HG02759 (cell line): ENCODE measurements around the gene SPC24.
"Not testable (repeated sequence)": the region's sequence is repeated elsewhere in the genome, so short reads cannot be mapped to it uniquely, and the experiment has no call there.

Source experiments
- ATAC-seq: cut with Tn5 transposase; IDR thresholded peaks from one replicate; pipeline ENCODE4 v1.9.1; 2021; ENCODE audit warnings: mild to moderate bottlenecking, moderate library complexity; ENCODE audit not compliant: unreplicated experiment

SPC24 gene

DNA sequence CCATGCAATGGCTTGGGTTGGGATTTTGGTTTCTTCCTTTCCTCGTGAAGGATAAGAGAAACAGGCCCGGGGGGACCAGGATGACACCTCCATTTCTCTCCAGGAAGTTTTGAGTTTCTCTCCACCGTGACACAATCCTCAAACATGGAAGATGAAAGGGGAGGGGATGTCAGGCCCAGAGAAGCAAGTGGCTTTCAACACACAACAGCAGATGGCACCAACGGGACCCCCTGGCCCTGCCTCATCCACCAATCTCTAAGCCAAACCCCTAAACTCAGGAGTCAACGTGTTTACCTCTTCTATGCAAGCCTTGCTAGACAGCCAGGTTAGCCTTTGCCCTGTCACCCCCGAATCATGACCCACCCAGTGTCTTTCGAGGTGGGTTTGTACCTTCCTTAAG, 24.1 kb downstream of the SPC24 start:
- ATAC-seq: no peak

DNA sequence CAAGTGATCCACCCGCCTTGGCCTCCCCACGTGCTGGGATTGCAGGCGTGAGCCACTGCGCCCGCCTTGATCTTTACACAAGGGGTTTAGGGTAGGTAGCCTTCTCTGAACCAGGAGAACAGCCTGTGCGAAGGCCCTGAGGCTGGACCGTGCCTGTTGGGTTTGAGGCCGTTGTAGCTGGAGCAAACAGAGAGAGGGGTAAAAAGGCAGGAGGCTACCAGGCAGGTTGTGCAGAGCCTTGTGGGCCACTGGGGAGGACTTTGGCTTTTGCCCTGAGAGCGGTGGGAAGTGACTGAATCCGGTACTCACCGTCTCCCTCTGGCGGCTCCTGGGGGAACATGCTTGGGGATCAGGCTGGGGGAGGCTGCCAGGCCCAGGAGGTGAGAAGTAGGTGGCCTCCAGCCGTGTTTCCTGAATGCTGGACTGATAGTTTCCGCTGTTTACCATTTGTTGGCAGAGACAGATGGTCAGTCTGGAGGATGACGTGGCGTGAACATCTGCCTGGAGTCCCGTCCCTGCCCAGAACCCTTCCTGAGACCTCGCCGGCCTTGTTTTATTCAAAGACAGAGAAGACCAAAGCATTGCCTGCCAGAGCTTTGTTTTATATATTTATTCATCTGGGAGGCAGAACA, 24.6 kb downstream of the SPC24 start:
- ATAC-seq: no peak

DNA sequence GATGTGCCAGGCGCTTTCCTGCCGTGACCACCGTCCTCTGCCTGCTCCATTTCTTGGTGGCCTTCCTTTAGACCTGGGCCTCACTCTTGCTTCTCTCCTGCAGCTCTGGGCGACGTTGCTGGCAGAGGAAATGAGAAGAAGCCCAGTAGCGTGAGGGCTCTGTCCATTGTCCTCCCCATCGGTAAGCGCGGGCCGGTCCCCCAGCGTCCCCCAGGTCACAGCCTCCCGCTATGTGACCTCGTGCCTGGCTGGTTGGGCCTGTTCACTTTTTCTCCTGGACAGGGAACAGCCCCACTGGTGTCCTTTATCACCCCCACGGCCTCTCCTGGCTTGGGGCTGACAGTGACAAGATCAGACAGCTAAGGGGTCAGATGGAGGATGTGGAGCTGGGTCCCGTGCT, 27.7 kb downstream of the SPC24 start:
- no peak for ATAC-seq

DNA sequence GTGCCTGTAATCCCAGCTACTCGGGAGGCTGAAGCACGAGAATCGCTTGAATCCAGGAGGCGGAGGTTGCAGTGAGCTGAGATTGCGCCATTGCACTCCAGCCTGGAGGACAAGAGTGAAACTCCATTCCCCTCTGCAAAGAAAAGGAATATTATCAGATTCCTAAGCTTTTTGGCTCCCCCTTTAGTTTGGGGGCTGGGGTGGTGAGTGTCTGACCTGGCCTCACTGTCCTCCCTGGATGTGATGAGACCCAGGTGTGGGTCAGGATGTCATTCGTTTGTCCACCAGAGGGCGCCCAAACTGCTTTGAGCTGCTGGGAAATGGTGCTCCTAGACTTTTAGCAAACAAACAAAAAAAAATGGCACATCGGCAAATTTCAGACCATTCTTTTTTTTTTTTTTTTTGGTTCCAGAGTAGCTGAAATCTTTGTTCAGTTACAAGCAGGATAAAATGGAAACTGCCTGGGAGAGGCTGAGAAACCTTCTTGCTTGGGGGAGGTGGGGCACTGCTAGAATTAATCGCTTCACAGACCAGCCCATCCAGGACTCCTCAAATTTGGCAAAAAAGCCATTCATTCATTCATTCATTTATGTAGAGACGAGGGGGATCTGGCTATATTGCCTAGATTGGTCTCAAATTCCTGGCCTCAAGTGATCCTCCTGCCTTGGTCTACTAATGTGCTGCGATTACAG, 29.4 kb downstream of the SPC24 start:
- ATAC-seq: no peak

DNA sequence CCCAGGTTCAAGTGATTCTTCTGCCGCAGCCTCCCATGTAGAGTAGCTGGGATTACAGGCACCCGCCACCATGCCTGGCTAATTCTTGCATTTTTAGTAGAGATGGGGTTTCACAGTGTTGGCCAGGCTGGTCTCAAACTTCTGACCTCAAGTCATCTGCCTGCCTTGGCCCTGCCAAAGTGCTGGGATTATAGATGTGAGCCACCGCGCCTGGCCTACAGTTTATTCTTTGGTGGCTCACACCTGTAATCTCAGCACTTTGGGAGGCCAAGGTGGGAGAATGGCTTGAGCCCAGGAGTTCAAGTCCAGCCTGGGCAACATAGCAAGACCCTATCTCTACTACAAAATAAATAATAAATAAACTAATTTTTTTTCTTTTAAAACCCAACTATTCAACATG, 31.4 kb downstream of the SPC24 start:
- ATAC-seq: not testable (repeated sequence)

DNA sequence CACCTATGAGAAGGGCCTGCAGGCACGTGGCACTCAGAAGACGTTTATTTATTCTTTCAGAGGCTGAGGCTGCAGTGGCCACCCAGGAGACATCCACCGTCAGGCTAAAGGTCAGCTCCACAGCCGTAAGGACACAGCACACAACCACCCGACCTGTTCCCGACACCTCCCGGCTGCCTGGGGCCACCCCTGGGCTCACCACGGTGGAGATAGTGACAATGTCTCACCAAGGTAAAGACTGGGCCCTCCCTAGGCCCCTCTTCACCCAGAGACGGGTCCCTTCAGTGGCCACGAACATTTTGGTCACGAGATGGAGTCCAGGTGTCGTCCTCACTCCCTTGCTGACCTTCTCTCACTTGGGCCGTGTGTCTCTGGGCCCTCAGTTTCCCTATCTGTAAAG, 32.5 kb downstream of the SPC24 start:
- ATAC-seq: no peak

DNA sequence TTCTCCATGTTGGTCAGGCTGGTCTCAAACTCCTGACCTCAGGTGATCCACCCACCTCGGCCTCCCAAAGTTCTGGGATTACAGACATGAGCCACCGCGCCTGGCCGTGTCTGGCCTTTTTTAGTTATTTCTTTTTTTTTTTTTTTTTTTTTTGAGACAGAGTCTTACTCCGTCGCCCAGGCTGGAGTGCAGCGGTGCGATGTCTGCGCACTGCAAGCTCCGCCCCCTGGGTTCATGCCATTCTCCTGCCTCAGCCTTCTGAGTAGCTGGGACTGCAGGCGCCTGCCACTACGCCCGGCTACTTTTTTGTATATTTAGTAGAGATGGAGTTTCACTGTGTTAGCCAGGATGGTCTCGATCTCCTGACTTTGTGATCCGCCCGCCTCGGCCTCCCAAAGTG, 33.6 kb downstream of the SPC24 start:
- ATAC-seq: not testable (repeated sequence)

DNA sequence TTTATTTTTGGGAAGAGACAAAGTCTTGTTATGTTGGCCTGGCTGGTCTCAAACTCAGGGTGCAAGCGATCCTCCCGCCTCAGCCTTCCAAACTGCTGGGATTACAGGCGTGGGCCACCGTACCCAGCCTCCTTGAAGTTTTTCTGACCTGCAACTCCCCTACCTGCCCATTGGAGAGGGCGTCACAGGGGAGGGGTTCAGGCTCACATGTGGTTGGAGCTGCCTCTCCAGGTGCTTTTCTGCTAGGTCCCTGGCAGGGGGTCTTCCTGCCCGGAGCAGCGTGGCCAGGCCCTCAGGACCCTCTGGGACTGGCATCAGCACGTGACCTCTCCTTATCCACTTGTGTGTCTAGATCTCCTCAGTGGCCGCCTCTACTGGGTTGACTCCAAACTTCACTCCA, 39.1 kb downstream of the SPC24 start:
- ATAC-seq: no peak

DNA sequence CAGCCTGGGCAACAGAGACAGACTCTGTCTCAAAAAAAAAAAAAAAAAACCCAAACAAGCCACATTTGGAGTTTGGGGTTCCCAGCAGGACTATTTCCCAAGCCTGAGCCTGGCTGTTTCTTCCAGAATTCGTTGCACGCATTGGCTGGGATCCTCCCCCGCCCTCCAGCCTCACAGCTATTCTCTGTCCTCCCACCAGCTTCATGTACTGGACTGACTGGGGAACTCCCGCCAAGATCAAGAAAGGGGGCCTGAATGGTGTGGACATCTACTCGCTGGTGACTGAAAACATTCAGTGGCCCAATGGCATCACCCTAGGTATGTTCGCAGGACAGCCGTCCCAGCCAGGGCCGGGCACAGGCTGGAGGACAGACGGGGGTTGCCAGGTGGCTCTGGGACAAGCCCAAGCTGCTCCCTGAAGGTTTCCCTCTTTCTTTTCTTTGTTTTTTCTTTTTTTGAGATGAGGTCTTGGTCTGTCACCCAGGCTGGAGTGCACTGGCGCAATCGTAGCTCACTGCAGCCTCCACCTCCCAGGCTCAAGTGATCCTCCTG, 39.6 kb downstream of the SPC24 start:
- no peak for ATAC-seq

DNA sequence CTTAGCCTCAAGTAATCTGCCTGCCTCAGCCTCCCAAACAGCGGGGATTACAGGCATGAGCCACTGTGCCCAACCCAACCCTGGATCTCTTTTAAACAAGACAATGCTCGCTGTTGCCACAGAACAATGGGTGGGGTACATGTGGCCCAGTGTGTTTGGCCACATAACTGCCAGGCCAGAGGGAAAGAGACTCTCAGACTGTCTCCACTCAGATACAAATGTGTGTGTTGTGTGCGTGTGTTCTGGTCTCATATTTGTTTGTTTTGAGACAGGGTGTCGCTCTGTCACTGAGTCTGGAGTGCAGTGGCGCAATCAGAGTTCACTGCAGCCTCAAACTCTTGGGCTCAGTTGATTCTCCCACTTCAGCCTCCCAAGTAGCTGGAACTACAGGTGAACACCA, 40.5 kb downstream of the SPC24 start:
- no peak for ATAC-seq

DNA sequence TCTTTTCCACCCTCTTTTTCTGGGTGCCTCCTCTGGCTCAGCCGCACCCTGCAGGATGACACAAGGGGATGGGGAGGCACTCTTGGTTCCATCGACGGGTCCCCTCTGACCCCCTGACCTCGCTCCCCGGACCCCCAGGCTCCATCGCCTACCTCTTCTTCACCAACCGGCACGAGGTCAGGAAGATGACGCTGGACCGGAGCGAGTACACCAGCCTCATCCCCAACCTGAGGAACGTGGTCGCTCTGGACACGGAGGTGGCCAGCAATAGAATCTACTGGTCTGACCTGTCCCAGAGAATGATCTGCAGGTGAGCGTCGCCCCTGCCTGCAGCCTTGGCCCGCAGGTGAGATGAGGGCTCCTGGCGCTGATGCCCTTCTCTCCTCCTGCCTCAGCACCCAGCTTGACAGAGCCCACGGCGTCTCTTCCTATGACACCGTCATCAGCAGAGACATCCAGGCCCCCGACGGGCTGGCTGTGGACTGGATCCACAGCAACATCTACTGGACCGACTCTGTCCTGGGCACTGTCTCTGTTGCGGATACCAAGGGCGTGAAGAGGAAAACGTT, 42.4 kb downstream of the SPC24 start:
- ATAC-seq: no peak

DNA sequence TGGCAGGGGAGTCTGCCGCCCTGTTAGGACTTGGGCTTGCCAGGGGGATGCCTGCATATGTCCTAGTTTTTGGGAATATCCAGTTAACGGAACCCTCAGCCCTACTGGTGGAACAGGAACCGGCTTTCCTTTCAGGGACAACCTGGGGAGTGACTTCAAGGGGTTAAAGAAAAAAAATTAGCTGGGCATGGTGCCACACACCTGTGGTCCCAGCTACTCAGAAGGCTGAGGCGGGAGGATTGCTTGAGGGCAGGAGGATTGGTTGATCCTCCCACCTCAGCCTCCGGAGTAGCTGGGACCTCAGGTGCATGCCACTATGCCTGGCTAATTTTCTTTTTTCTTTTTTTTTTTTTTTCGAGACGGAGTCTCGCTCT, 43.8 kb downstream of the SPC24 start:
- ATAC-seq: no peak

DNA sequence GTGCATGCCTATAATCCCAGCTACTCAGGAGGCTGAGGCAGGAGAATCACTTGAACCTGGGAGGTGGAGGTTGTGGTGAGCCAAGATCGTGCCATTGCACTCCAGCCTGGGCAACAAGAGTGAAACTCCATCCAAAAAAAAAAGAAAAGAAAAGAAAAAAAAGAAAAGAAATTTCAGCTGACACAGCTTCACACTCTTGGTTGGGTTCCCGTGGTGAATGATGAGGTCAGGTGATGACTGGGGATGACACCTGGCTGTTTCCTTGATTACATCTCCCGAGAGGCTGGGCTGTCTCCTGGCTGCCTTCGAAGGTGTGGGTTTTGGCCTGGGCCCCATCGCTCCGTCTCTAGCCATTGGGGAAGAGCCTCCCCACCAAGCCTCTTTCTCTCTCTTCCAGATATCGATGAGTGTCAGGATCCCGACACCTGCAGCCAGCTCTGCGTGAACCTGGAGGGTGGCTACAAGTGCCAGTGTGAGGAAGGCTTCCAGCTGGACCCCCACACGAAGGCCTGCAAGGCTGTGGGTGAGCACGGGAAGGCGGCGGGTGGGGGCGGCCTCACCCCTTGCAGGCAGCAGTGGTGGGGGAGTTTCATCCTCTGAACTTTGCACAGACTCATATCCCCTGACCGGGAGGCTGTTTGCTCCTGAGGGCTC, 44.3 kb downstream of the SPC24 start:
- ATAC-seq: no peak

DNA sequence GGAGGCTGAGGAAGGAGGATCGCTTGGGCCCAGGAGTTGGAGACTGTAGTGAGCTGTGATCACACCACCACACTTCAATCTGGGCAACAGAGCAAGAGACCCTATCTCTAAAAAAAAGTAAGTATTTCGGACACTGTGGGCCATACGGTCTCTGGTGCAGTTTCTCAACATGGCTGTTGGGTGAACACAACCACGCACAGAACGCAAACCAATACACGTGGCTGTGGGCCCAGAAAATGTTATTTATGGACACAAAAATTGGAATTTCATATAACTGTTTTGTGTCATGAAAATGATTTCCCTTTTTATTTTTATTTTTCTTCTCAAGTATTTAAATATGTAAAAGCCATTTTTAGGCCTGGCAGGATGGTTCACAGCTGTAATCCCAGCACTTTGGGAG, 46.8 kb downstream of the SPC24 start:
- ATAC-seq: no peak

DNA sequence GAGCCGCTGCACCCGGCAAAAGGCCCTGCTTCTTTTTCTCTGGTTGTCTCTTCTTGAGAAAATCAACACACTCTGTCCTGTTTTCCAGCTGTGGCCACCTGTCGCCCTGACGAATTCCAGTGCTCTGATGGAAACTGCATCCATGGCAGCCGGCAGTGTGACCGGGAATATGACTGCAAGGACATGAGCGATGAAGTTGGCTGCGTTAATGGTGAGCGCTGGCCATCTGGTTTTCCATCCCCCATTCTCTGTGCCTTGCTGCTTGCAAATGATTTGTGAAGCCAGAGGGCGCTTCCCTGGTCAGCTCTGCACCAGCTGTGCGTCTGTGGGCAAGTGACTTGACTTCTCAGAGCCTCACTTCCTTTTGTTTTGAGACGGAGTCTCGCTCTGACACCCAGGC, 49.1 kb downstream of the SPC24 start:
- no peak for ATAC-seq

DNA sequence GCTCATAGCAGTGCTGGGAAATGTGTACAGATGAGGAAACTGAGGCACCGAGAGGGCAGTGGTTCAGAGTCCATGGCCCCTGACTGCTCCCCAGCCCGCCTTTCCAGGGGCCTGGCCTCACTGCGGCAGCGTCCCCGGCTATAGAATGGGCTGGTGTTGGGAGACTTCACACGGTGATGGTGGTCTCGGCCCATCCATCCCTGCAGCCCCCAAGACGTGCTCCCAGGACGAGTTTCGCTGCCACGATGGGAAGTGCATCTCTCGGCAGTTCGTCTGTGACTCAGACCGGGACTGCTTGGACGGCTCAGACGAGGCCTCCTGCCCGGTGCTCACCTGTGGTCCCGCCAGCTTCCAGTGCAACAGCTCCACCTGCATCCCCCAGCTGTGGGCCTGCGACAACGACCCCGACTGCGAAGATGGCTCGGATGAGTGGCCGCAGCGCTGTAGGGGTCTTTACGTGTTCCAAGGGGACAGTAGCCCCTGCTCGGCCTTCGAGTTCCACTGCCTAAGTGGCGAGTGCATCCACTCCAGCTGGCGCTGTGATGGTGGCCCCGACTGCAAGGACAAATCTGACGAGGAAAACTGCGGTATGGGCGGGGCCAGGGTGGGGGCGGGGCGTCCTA, 50.5 kb downstream of the SPC24 start:
- no peak for ATAC-seq

DNA sequence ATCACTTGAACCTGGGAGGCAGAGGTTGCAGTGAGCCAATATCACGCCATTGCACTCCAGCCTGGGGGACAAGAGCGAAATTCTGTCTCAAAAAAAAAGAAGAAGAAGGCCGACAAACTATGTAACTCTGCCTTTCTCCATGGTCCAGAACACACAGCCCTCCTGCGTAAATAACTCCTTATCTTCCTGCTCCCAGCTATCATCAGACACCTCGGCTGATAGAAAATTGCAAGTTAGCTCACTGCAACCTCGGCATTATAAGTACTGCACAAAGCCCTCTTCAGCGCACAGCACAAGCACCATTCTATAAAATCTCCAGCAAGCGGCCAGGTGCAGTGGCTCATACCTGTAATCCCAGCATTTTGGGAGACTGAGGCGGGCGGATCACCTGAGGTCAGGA, 51.9 kb downstream of the SPC24 start:
- not testable (repeated sequence) for ATAC-seq

DNA sequence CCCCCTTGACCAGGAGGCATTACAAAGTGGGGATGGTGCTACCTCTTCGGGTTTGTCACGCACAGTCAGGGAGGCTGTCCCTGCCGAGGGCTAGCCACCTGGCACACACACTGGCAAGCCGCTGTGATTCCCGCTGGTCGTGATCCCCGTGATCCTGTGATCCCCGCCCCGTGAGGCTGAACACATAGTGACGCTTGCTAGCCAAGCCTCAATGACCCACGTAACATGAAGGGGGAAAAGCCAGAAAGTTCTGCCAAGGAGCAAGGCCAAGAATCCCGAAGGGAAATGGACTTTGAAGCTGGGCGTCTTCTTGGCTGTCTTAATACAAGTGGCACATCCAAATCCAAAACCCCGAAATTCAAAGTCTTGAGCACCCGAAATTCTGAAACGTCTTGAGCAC, 52.6 kb downstream of the SPC24 start:
- ATAC-seq: no peak

DNA sequence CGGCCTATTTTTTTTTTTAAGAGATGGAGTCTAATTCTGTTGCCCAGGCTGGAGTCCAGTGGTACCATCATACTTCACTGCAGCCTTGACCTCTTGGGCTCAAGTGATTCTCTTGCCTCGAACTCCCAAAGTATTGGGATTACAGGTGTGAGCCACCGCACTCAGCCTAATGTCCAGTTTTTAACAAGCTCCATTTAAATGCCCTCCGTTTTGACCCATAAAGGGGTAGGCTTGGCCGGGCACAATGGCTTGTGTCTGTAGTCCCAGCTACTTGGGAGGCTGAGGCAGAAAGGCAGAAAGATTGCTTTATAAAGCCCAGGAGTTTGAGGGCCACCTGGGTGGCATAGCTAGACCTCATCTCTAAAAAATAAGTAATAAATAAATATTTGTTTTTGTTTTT, 54.5 kb downstream of the SPC24 start:
- ATAC-seq: no peak

DNA sequence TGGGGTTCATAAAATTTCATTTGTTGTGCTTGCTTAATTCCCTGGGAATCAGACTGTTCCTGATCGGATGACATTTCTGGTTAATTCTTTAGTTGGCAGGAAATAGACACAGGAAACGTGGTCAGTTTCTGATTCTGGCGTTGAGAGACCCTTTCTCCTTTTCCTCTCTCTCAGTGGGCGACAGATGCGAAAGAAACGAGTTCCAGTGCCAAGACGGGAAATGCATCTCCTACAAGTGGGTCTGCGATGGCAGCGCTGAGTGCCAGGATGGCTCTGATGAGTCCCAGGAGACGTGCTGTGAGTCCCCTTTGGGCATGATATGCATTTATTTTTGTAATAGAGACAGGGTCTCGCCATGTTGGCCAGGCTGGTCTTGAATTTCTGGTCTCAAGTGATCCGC, 55.5 kb downstream of the SPC24 start:
- no peak for ATAC-seq

DNA sequence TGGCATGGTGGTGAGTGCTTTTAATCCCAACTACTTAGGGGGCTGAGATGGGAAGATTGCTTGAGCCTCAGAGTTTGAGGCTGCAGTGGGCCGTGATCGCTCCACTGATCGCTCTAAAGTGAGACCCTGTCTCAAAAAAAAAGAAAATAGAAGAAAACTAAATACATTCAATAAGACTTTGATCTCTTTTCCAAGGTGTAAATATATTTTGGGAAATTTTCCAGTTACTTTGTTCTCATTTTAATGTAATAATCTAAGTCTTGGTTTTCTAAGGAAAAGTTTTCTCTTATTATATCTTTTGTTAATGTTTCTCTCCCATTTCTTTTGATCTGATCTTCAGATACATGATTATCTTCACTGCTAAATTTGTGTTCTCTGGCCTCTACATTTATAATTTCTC, 56.7 kb downstream of the SPC24 start:
- no peak for ATAC-seq
